ENCODE measurements around the gene TTLL13.

The TTLL13 gene

DNA sequence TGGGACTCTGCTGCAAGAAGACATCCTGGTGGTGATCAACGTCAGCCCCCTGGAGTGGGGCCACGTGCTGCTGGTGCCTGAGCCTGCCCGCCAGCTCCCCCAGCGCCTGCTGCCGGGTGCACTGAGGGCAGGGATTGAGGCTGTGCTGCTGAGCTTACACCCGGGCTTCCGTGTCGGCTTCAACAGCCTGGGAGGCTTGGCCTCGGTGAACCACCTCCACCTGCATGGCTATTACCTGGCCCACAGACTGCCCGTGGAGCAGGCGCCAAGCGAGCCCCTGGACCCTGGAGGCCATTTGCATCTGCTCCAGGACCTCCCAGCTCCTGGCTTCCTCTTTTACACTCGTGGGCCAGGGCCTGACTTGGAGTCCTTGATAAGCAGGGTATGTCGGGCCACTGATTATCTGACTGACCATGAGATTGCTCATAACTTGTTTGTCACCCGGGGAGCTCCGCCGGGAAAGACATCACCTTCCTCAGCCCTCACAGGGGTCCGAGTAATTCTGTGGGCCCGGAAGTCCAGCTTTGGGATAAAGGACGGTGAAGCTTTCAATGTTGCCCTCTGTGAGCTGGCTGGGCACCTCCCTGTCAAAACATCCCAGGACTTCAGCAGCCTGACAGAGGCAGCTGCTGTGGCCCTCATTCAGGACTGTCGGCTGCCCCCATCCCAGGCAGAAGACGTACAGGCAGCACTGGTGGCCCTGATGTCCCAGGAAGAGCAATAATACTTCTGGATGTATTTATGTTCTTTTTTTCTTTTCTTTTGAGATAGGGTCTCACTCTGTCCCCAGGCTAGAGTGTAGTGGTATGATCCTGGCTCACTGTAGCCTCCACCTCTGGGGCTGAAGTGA lies 7.8 kb upstream of the TTLL13 start:
- TF ChIP-seq, protein P1, sequence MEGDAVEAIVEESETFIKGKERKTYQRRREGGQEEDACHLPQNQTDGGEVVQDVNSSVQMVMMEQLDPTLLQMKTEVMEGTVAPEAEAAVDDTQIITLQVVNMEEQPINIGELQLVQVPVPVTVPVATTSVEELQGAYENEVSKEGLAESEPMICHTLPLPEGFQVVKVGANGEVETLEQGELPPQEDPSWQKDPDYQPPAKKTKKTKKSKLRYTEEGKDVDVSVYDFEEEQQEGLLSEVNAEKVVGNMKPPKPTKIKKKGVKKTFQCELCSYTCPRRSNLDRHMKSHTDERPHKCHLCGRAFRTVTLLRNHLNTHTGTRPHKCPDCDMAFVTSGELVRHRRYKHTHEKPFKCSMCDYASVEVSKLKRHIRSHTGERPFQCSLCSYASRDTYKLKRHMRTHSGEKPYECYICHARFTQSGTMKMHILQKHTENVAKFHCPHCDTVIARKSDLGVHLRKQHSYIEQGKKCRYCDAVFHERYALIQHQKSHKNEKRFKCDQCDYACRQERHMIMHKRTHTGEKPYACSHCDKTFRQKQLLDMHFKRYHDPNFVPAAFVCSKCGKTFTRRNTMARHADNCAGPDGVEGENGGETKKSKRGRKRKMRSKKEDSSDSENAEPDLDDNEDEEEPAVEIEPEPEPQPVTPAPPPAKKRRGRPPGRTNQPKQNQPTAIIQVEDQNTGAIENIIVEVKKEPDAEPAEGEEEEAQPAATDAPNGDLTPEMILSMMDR (IDR thresholded peaks at IDR 0.05; ENCODE audit: low read depth, low read length) = no peak
- TF ChIP-seq EZH2phosphoT487 (IDR thresholded peaks at IDR 0.05; ENCODE audit: low read depth) = no peak
- no peak overlapping the region for H3K9ac ChIP-seq (ENCODE audit: low read length)
- H3K27ac ChIP-seq (ENCODE audit: low read length) = no peak overlapping the region
- no peak overlapping the region for H3K4me2 ChIP-seq (ENCODE audit: low read length)
- H3K79me2 ChIP-seq (ENCODE audit: low read length) = no peaks in the 10 kb centered on the region
- H3K27me3 ChIP-seq (ENCODE audit: low read depth, low read length) = no peaks in the 10 kb centered on the region
- no peaks in the 10 kb centered on the region for H3K36me3 ChIP-seq (replicated peaks; ENCODE audit: low read depth, low read length)
- no peaks in the 10 kb centered on the region for H3K4me1 ChIP-seq (ENCODE audit: low read length)
- H3K9me3 ChIP-seq (ENCODE audit: insufficient read depth, low read length) = no peaks in the 10 kb centered on the region
- no peaks in the 10 kb centered on the region for H4K20me1 ChIP-seq (ENCODE audit: insufficient read depth, low read length)
- H3K4me3 ChIP-seq (ENCODE audit: low read length) = no peak overlapping the region
- H2AFZ ChIP-seq (ENCODE audit: low read depth, low read length) = no peak overlapping the region

DNA sequence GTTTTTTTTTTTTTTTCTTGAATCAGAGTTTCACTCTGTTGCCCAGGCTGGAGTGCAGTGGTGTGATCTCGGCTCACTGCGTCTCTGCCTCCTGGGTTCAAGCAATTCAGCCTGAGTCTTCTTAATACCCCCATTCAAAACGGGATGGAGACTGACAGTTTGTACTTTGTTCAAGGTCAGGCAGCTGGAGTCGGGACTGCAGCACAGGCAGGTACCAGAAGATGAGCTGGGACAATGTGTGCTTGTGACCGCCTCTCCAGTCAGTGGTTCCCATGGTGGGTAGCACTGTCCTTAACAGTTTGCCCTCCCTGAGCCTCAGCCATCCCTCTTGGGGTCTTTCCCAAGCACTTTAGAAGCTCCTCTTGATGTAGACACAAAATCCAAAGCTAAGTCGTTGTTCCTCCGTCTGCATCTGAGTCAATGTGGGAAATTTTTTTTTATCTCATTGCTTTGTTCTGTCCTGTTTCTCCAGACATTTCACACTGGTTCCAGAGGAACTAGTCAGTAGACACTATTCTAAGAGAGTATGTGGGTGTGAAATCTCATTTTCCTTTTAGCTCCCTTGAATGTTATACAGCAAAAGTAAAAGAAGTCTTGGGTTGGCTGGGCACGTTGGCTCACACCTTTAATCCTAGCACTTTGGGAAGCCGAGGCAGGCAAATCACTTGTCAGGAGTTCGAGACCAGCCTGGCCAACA lies 5.3 kb upstream of the TTLL13 start:
- Histone ChIP-seq H3K9me3 (ENCODE audit: insufficient read depth, low read length) (no peaks in the 10 kb centered on the region), H3K36me3 (replicated peaks; ENCODE audit: low read depth, low read length) (no peaks in the 10 kb centered on the region), H4K20me1 (ENCODE audit: insufficient read depth, low read length) (no peaks in the 10 kb centered on the region), H3K27ac (ENCODE audit: low read length) (no peak overlapping the region), H3K4me3 (ENCODE audit: low read length) (no peak overlapping the region), H3K79me2 (ENCODE audit: low read length) (no peaks in the 10 kb centered on the region), H3K9ac (ENCODE audit: low read length) (no peak overlapping the region), H3K4me2 (ENCODE audit: low read length) (no peak overlapping the region), H3K27me3 (ENCODE audit: low read depth, low read length) (no peaks in the 10 kb centered on the region), H2AFZ (ENCODE audit: low read depth, low read length) (no peak overlapping the region), H3K4me1 (ENCODE audit: low read length) (no peaks in the 10 kb centered on the region)
- TF ChIP-seq, protein P1 (IDR thresholded peaks at IDR 0.05; ENCODE audit: low read depth, low read length) = no peak
- no peak for TF ChIP-seq EZH2phosphoT487 (IDR thresholded peaks at IDR 0.05; ENCODE audit: low read depth)

DNA sequence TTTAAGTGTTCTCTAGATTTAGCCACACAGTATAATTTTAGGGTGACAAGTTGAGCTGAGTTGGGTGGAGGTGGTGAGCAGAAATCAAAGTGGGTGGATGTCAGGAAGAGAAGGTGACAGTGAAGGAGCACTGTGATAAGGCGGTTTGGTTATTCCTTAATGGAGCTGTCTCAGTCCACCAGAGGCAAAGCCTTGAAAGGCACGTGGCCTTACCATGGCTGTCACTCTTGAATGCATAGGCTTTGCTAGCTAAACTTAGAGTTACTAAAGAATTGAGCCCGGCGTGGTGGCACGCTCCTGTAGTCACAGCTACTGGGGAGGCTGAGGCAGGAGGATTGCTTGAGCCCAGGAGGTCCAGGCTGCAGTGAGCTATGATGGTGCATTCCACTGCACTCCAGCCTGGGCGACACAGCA lies 560 bp upstream of the TTLL13 start:
- Histone ChIP-seq H3K4me1 (ENCODE audit: low read length) (no peaks in the 10 kb centered on the region), H3K9ac (ENCODE audit: low read length) (no peak overlapping the region), H3K36me3 (replicated peaks; ENCODE audit: low read depth, low read length) (no peaks in the 10 kb centered on the region), H3K4me2 (ENCODE audit: low read length) (no peak overlapping the region), H3K79me2 (ENCODE audit: low read length) (no peaks in the 10 kb centered on the region), H3K27ac (ENCODE audit: low read length) (no peak overlapping the region), H3K4me3 (ENCODE audit: low read length) (no peak overlapping the region), H4K20me1 (ENCODE audit: insufficient read depth, low read length) (no peaks in the 10 kb centered on the region), H3K9me3 (ENCODE audit: insufficient read depth, low read length) (no peaks in the 10 kb centered on the region), H2AFZ (ENCODE audit: low read depth, low read length) (no peak overlapping the region), H3K27me3 (ENCODE audit: low read depth, low read length) (no peaks in the 10 kb centered on the region)
- no peak for TF ChIP-seq EZH2phosphoT487 (IDR thresholded peaks at IDR 0.05; ENCODE audit: low read depth)
- TF ChIP-seq, protein P1 (IDR thresholded peaks at IDR 0.05; ENCODE audit: low read depth, low read length) = no peak

DNA sequence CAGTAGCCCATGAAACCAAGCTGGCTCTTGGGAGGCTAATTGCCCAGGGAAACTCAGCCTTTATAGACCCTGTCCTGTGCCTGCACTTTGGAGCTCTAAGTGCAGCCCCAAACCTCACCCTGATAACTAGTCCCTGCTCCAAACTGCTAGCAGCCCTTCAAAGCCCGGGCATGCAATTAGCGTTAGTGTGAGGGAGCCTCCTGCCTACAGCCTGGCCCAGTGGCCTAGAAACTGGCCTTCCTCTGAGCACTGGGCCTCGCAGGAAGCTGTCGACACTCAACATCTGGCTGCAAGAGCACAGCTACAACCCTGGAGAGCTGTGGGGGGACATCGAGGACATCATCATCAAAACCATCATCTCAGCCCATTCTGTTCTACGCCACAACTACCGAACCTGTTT lies 8.4 kb downstream of the TTLL13 start:
- Histone ChIP-seq H3K4me1 (ENCODE audit: low read length) (no peaks in the 10 kb centered on the region), H4K20me1 (ENCODE audit: insufficient read depth, low read length) (no peaks in the 10 kb centered on the region), H3K27me3 (ENCODE audit: low read depth, low read length) (no peaks in the 10 kb centered on the region), H3K9me3 (ENCODE audit: insufficient read depth, low read length) (no peaks in the 10 kb centered on the region), H2AFZ (ENCODE audit: low read depth, low read length) (no peak overlapping the region), H3K4me3 (ENCODE audit: low read length) (no peak overlapping the region), H3K27ac (ENCODE audit: low read length) (no peak overlapping the region), H3K9ac (ENCODE audit: low read length) (no peak overlapping the region), H3K79me2 (ENCODE audit: low read length) (no peaks in the 10 kb centered on the region), H3K4me2 (ENCODE audit: low read length) (no peak overlapping the region), H3K36me3 (replicated peaks; ENCODE audit: low read depth, low read length) (no peaks in the 10 kb centered on the region)
- TF ChIP-seq, protein P1 (IDR thresholded peaks at IDR 0.05; ENCODE audit: low read depth, low read length) = no peak
- TF ChIP-seq EZH2phosphoT487 (IDR thresholded peaks at IDR 0.05; ENCODE audit: low read depth) = no peak

All from OCI-LY3 (cell line).